Ishikawa (cell line): Measurements from ENCODE around the gene SNTA1.

Experiments
- CEBPB ChIP-seq: IDR thresholded peaks from 2 replicates; pipeline ENCODE4 v1.6.1; 2012
- CREB1 ChIP-seq: IDR thresholded peaks from 2 replicates; pipeline ENCODE4 v1.6.1; 2012; ENCODE audit warnings: low read depth
- EGR1 ChIP-seq: IDR thresholded peaks from 2 replicates; pipeline ENCODE4 v1.6.1; 2012
- EP300 ChIP-seq: IDR thresholded peaks from 2 replicates; pipeline ENCODE4 v1.6.1; 2012; ENCODE audit warnings: borderline replicate concordance
- FOXM1 ChIP-seq: IDR thresholded peaks from 2 replicates; pipeline ENCODE4 v1.6.1; 2012; ENCODE audit warnings: low read depth, borderline replicate concordance
- MAX ChIP-seq: IDR thresholded peaks from 2 replicates; pipeline ENCODE4 v1.6.1; 2012
- NFIC ChIP-seq: IDR thresholded peaks from 2 replicates; pipeline ENCODE4 v1.6.1; 2012
- RAD21 ChIP-seq: IDR thresholded peaks from 2 replicates; pipeline ENCODE4 v1.6.1; 2012; ENCODE audit warnings: low read depth
- REST ChIP-seq: IDR thresholded peaks from 2 replicates; pipeline ENCODE4 v1.6.1; 2012; ENCODE audit warnings: low read depth, mild to moderate bottlenecking
- TAF1 ChIP-seq: IDR thresholded peaks from 2 replicates; pipeline ENCODE4 v1.6.1; 2012; ENCODE audit warnings: low read depth, mild to moderate bottlenecking
- TCF12 ChIP-seq: IDR thresholded peaks from 2 replicates; pipeline ENCODE4 v1.6.1; 2012; ENCODE audit warnings: low read depth
- TEAD4 ChIP-seq: IDR thresholded peaks from 2 replicates; pipeline ENCODE4 v1.6.1; 2012
- USF1 ChIP-seq: IDR thresholded peaks from 2 replicates; pipeline ENCODE4 v1.6.1; 2012
- YY1 ChIP-seq: IDR thresholded peaks from 2 replicates; pipeline ENCODE4 v1.6.1; 2012; ENCODE audit warnings: low read depth
- ZBTB7A ChIP-seq: IDR thresholded peaks from 2 replicates; pipeline ENCODE4 v1.6.1; 2012; ENCODE audit warnings: low read depth

SNTA1 gene

GRCh38 chr20:33408313-33408712 is 35.2 kb downstream of the SNTA1 start:
- TF ChIP-seq FOXM1: no peak
- no peak for TF ChIP-seq EGR1
- no peak for TF ChIP-seq REST
- no peak for TF ChIP-seq TAF1
- no peak for TF ChIP-seq RAD21
- TF ChIP-seq USF1: no peak
- TF ChIP-seq YY1: no peak
- TF ChIP-seq TCF12: no peak
- TF ChIP-seq ZBTB7A: no peak
- no peak for TF ChIP-seq CEBPB
- TF ChIP-seq CREB1: no peak

- TF ChIP-seq RAD21 (no peak), USF1 (no peak), ZBTB7A (no peak), TEAD4 (no peak), FOXM1 (no peak), TCF12 (no peak), CEBPB (no peak), MAX (no peak), EGR1 (no peak), REST (no peak), TAF1 (no peak), NFIC (no peak), YY1 (no peak), CREB1 (no peak), EP300 (no peak)
These were observed 35.8 kb downstream of the SNTA1 start for GRCh38 chr20:33407796-33408195.

- TF ChIP-seq REST (no peak), FOXM1 (no peak), TCF12 (no peak), ZBTB7A (no peak), EGR1 (no peak), EP300 (no peak), TAF1 (no peak), MAX (no peak), YY1 (no peak)
These were observed 36.3 kb downstream of the SNTA1 start for GRCh38 chr20:33407251-33407650.

GRCh38 chr20:33404281-33404680 is 39.3 kb downstream of the SNTA1 start:
- TF ChIP-seq NFIC (no peak), TAF1 (no peak), FOXM1 (no peak), EGR1 (no peak), CREB1 (no peak), MAX (no peak), ZBTB7A (no peak), EP300 (no peak), CEBPB (no peak), REST (no peak), USF1 (no peak), TCF12 (no peak), RAD21 (no peak), TEAD4 (no peak), YY1 (no peak)
